Measurements from ENCODE around the gene PTH1R.

DNA sequence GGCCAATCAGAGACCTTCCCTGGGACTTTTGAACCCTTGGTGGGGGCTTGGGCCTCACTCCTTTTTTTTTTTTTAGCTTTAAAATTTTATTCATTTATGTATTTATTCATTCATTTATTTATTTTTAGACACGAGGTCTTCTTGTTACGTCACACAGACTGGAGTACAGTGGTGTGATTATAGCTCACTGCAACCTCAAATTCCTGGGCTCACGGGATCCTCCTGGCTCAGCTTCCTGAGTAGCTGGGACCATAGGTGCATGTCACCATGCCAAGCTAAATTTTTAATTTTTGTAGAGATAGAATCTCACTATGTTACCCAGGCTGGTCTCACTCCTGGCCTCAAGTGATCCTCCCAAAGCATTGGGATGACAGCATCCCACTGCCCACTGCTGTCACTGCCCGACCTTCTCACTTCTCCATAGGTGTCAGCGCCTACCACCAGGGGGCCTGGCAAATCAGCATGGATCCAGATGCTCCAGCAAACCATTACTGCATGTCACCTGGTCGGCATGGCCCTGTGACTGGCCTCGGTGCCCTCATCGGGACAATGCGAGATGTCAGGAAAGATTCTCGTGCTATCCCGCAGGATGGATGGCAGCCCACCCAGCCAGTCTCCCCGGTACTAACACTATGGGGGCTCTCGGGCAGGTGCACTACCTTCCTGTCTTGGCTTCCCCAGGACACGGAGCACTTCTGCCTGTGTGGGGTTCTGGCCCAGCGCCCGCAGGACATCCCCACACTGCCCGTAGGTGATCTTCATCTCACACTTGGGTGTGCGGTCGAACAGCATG is 17.3 kb upstream of the PTH1R start:
- TF ChIP-seq, protein P1, sequence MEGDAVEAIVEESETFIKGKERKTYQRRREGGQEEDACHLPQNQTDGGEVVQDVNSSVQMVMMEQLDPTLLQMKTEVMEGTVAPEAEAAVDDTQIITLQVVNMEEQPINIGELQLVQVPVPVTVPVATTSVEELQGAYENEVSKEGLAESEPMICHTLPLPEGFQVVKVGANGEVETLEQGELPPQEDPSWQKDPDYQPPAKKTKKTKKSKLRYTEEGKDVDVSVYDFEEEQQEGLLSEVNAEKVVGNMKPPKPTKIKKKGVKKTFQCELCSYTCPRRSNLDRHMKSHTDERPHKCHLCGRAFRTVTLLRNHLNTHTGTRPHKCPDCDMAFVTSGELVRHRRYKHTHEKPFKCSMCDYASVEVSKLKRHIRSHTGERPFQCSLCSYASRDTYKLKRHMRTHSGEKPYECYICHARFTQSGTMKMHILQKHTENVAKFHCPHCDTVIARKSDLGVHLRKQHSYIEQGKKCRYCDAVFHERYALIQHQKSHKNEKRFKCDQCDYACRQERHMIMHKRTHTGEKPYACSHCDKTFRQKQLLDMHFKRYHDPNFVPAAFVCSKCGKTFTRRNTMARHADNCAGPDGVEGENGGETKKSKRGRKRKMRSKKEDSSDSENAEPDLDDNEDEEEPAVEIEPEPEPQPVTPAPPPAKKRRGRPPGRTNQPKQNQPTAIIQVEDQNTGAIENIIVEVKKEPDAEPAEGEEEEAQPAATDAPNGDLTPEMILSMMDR (IDR thresholded peaks at IDR 0.05) = peak in 4 of 7 experiments; percentile 8 to 29 (median 22)
- no peak for TF ChIP-seq EP300 (IDR thresholded peaks at IDR 0.05)
- no peak for TF ChIP-seq POLR2A (IDR thresholded peaks at IDR 0.05)
- TF ChIP-seq POLR2AphosphoS5 (IDR thresholded peaks at IDR 0.05) = no peak

Data from stomach (tissue), 4 donors.